Naive thymus-derived CD4-positive, alpha-beta T cell (primary cell): Measurements from ENCODE around the gene SVIL. TPM values are rescaled to one million over a fixed set of nuclear protein-coding genes. Genes with fewer than 3 reads are reported as not detected.

Experiments
- ATAC-seq: fragments of 150-1000 bp; cut with Tn5 transposase; 2 replicates; pipeline ENCODE4 v1.10.0; 2021; ENCODE audit warnings: mild to moderate bottlenecking, moderate library complexity
- CTCF ChIA-PET: fragments of 350-600 bp; sonication (Branson Sonifier 250); formaldehyde crosslinking; loops from one replicate; lab custom pipeline; 2021; ENCODE audit warnings: antibody characterized with exemption; lab: Charles Lee
- POLR2A ChIA-PET: fragments of 350-600 bp; sonication (Branson Sonifier 250); formaldehyde crosslinking; loops from one replicate; lab custom pipeline; 2021; ENCODE audit warnings: antibody characterized with exemption, inconsistent platforms; lab: Charles Lee
- DNase-seq, 9 donors: peaks; one replicate each; pipeline versions ENCODE4 v3.0.0 to v3.0.0-alpha.2; 2020 to 2022; ENCODE audit warnings: mixed read lengths in 1 of 9
- H3K27ac ChIP-seq: one replicate; pipeline ENCODE4 v1.7.0; 2013; ENCODE audit warnings: mild to moderate bottlenecking, low read depth, low read length, moderate library complexity
- H3K27me3 ChIP-seq, 2 donors: one replicate each; pipeline ENCODE4 v1.7.0; 2013; ENCODE audit warnings: low read length in 2 of 2, mild to moderate bottlenecking in 2 of 2, moderate library complexity in 2 of 2; ENCODE audit not compliant: control insufficient read depth in 2 of 2, insufficient read depth in 2 of 2
- H3K36me3 ChIP-seq, 3 experiments: 1 replicate in 2 of 3; 2 replicates in 1 of 3; pipeline ENCODE4 v1.7.0; 2013; ENCODE audit warnings: low read length in 3 of 3, mild to moderate bottlenecking in 3 of 3, moderate library complexity in 1 of 3; ENCODE audit not compliant: insufficient read depth in 3 of 3, control insufficient read depth in 2 of 3
- H3K4me1 ChIP-seq, 2 donors: one replicate each; pipeline ENCODE4 v1.7.0; 2013; ENCODE audit warnings: low read length in 2 of 2, mild to moderate bottlenecking in 2 of 2, moderate library complexity in 1 of 2; ENCODE audit not compliant: control insufficient read depth in 2 of 2, insufficient read depth in 2 of 2
- H3K4me3 ChIP-seq: 2 replicates; pipeline ENCODE4 v1.7.0; 2013; ENCODE audit warnings: mild to moderate bottlenecking, low read length
- H3K9me3 ChIP-seq, 3 experiments: 1 replicate in 2 of 3; 2 replicates in 1 of 3; pipeline ENCODE4 v1.7.0; 2013; ENCODE audit warnings: low read length in 3 of 3; ENCODE audit not compliant: control insufficient read depth in 2 of 3
- H3K27ac Mint-ChIP-seq, 9 donors: one replicate each; pipeline ENCODE4 v1.8.0; 2020 to 2022; ENCODE audit warnings: mixed read lengths in 9 of 9, mild to moderate bottlenecking in 8 of 9, moderate library complexity in 5 of 9, inconsistent platforms in 2 of 9
- H3K27me3 Mint-ChIP-seq, 5 donors: one replicate each; pipeline ENCODE4 v1.8.0; 2021 to 2022; ENCODE audit warnings: mixed read lengths in 5 of 5, mild to moderate bottlenecking in 1 of 5
- H3K36me3 Mint-ChIP-seq, 5 donors: one replicate each; pipeline ENCODE4 v1.8.0; 2020 to 2022; ENCODE audit warnings: mixed read lengths in 5 of 5, mild to moderate bottlenecking in 3 of 5, inconsistent platforms in 1 of 5
- H3K4me1 Mint-ChIP-seq, 7 donors: one replicate each; pipeline ENCODE4 v1.8.0; 2020 to 2022; ENCODE audit warnings: mixed read lengths in 7 of 7, mild to moderate bottlenecking in 3 of 7, inconsistent platforms in 1 of 7
- H3K4me3 Mint-ChIP-seq, 10 donors: one replicate each; pipeline ENCODE4 v1.8.0; 2020 to 2022; ENCODE audit warnings: mild to moderate bottlenecking in 10 of 10, mixed read lengths in 10 of 10, moderate library complexity in 6 of 10, inconsistent platforms in 2 of 10
- H3K9me3 Mint-ChIP-seq, 11 donors: one replicate each; pipeline ENCODE4 v1.8.0; 2020 to 2022; ENCODE audit warnings: mixed read lengths in 11 of 11, mild to moderate bottlenecking in 4 of 11, inconsistent platforms in 1 of 11, moderate library complexity in 1 of 11
- intact Hi-C, 2 donors: fragments of 100-400 bp; cut with micrococcal nuclease; formaldehyde crosslinking; loops; one replicate each; pipeline ENCODE4 v1.15.1; 2023
- polyA plus RNA-seq, 2 donors: library from polyadenylated mRNA; unstranded; fragments of 300-500 nt; fragmentation: Illumina TruSeq; gene quantifications; one replicate each; pipeline ENCODE4 v1.2.3, GENCODE V29; 2021
- total RNA-seq, 6 experiments: library from RNA in 5 of 6; stranded (reverse) in 5 of 6; gene quantifications; 1 replicate in 5 of 6; 2 replicates in 1 of 6; pipeline ENCODE4 v1.2.3 and lab custom pipeline; 2021 to 2026

Gene SVIL
- total and polyA plus RNA-seq, 7 experiments from 2014 or later: 8.7 to 48.9 (median 20.3) TPM

- Mint-ChIP-seq H3K27me3 (peaks cover 0 to 2% (median 0%) of the 10 kb centered on the region in 5 donors), H3K4me1 (peaks cover 0 to 5% (median 0%) of the 10 kb centered on the region in 7 donors), H3K4me3 (no peak overlapping the region), H3K36me3 (peaks cover 9 to 25% (median 16%) of the 10 kb centered on the region in 5 donors), H3K27ac (no peak overlapping the region), H3K9me3 (peaks cover 0 to 24% (median 9%) of the 10 kb centered on the region in 11 donors)
- DNase-seq (no peak), ATAC-seq (no peak)
- H3K9me3 ChIP-seq: peaks cover 0 to 8% (median 0%) of the 10 kb centered on the region in 3 experiments
- POLR2A ChIA-PET: no interaction called here
- no peak overlapping the region for H3K27ac ChIP-seq
- CTCF ChIA-PET: no interaction called here
- no peaks in the 10 kb centered on the region for H3K4me1 ChIP-seq
- intact Hi-C loops: no loop called here
- no peaks in the 10 kb centered on the region for H3K27me3 ChIP-seq
- no peak overlapping the region for H3K4me3 ChIP-seq
- no peaks in the 10 kb centered on the region for H3K36me3 ChIP-seq
Measured at GRCh38 chr10:29431711-29432110, 203.1 kb downstream of the SVIL start.

GRCh38 chr10:29430101-29430500 is 204.7 kb downstream of the SVIL start:
- POLR2A ChIA-PET: interaction anchor here (0.6 kb wide), 1 partner anchor 230 kb away, joined by 3 read pairs; no protein-coding TSS in a partner anchor
- Mint-ChIP-seq H3K27me3 (peaks cover 0 to 2% (median 0%) of the 10 kb centered on the region in 5 donors), H3K27ac (no peak overlapping the region), H3K4me1 (peaks cover 0 to 5% (median 0%) of the 10 kb centered on the region in 7 donors), H3K4me3 (no peak overlapping the region), H3K36me3 (peaks cover 9 to 14% (median 12%) of the 10 kb centered on the region in 5 donors), H3K9me3 (peaks cover 0 to 9% (median 3%) of the 10 kb centered on the region in 11 donors)
- Histone ChIP-seq H3K27ac (no peak overlapping the region), H3K4me3 (no peak overlapping the region), H3K9me3 (no peaks in the 10 kb centered on the region), H3K4me1 (no peaks in the 10 kb centered on the region), H3K27me3 (no peaks in the 10 kb centered on the region), H3K36me3 (no peaks in the 10 kb centered on the region)
- CTCF ChIA-PET: interaction anchor here (1.0 kb wide), 1 partner anchor 67 kb away, joined by 3 read pairs; no protein-coding TSS in a partner anchor
- ATAC-seq (no peak), DNase-seq (no peak)
- intact Hi-C loops: no loop called here

GRCh38 chr10:29428486-29428885 is 206.3 kb downstream of the SVIL start:
- ChIA-PET POLR2A (no interaction called here), CTCF (no interaction called here)
- Mint-ChIP-seq H3K27me3 (no peaks in the 10 kb centered on the region), H3K9me3 (peaks cover 0 to 6% (median 0%) of the 10 kb centered on the region in 11 donors), H3K4me1 (peaks cover 0 to 4% (median 0%) of the 10 kb centered on the region in 7 donors), H3K4me3 (no peak overlapping the region), H3K27ac (no peak overlapping the region), H3K36me3 (peaks cover 4 to 17% (median 8%) of the 10 kb centered on the region in 5 donors)
- Histone ChIP-seq H3K27me3 (no peaks in the 10 kb centered on the region), H3K4me3 (no peak overlapping the region), H3K36me3 (no peaks in the 10 kb centered on the region), H3K9me3 (no peaks in the 10 kb centered on the region), H3K4me1 (no peaks in the 10 kb centered on the region), H3K27ac (no peak overlapping the region)
- intact Hi-C loops: no loop called here
- DNase-seq: no peak
- ATAC-seq: no peak

- ChIA-PET POLR2A (no interaction called here), CTCF (no interaction called here)
- Histone ChIP-seq H3K4me1 (no peaks in the 10 kb centered on the region), H3K27me3 (no peaks in the 10 kb centered on the region), H3K27ac (no peak overlapping the region), H3K36me3 (no peaks in the 10 kb centered on the region), H3K4me3 (no peak overlapping the region), H3K9me3 (no peaks in the 10 kb centered on the region)
- H3K4me1 Mint-ChIP-seq: peaks cover 0 to 4% (median 0%) of the 10 kb centered on the region in 7 donors
- peaks cover 4 to 21% (median 10%) of the 10 kb centered on the region in 5 donors for H3K36me3 Mint-ChIP-seq
- no peak overlapping the region for H3K4me3 Mint-ChIP-seq
- peaks cover 0 to 5% (median 0%) of the 10 kb centered on the region in 11 donors for H3K9me3 Mint-ChIP-seq
- peak overlapping the region in 1 of 9 donors; percentile 59 for H3K27ac Mint-ChIP-seq
- no peaks in the 10 kb centered on the region for H3K27me3 Mint-ChIP-seq
- DNase-seq: no peak
- intact Hi-C loops: no loop called here
- ATAC-seq: no peak
Measured at GRCh38 chr10:29427667-29428066, 207.1 kb downstream of the SVIL start.

GRCh38 chr10:29426420-29426819 is 208.4 kb downstream of the SVIL start:
- CTCF ChIA-PET: no interaction called here
- ATAC-seq (no peak), DNase-seq (no peak)
- Histone ChIP-seq H3K4me3 (no peak overlapping the region), H3K27me3 (no peaks in the 10 kb centered on the region), H3K36me3 (peaks cover 0 to 4% (median 0%) of the 10 kb centered on the region in 3 experiments), H3K4me1 (no peaks in the 10 kb centered on the region), H3K9me3 (no peaks in the 10 kb centered on the region), H3K27ac (no peak overlapping the region)
- Mint-ChIP-seq H3K27ac (no peak overlapping the region), H3K4me1 (peaks cover 0 to 4% (median 0%) of the 10 kb centered on the region in 7 donors), H3K4me3 (no peak overlapping the region), H3K9me3 (peaks cover 0 to 5% (median 0%) of the 10 kb centered on the region in 11 donors), H3K27me3 (no peaks in the 10 kb centered on the region), H3K36me3 (peaks cover 8 to 33% (median 21%) of the 10 kb centered on the region in 5 donors)
- intact Hi-C loops: no loop called here
- POLR2A ChIA-PET: no interaction called here

- peaks cover 0 to 16% (median 0%) of the 10 kb centered on the region in 3 experiments for H3K36me3 ChIP-seq
- H3K27me3 ChIP-seq: no peaks in the 10 kb centered on the region
- DNase-seq (no peak), ATAC-seq (no peak)
- intact Hi-C loops: no loop called here
- H3K27ac ChIP-seq: no peak overlapping the region
- ChIA-PET CTCF (no interaction called here), POLR2A (no interaction called here)
- no peak overlapping the region for H3K27ac Mint-ChIP-seq
- H3K4me3 ChIP-seq: no peak overlapping the region
- peaks cover 8 to 49% (median 33%) of the 10 kb centered on the region in 5 donors for H3K36me3 Mint-ChIP-seq
- H3K4me1 Mint-ChIP-seq: peaks cover 0 to 6% (median 0%) of the 10 kb centered on the region in 7 donors
- H3K9me3 ChIP-seq: no peaks in the 10 kb centered on the region
- no peaks in the 10 kb centered on the region for H3K27me3 Mint-ChIP-seq
- no peaks in the 10 kb centered on the region for H3K4me1 ChIP-seq
- H3K4me3 Mint-ChIP-seq: no peak overlapping the region
- peaks cover 0 to 2% (median 0%) of the 10 kb centered on the region in 11 donors for H3K9me3 Mint-ChIP-seq
Measured at GRCh38 chr10:29424017-29424416, 210.8 kb downstream of the SVIL start.

- Mint-ChIP-seq H3K4me1 (peaks cover 0 to 6% (median 0%) of the 10 kb centered on the region in 7 donors), H3K27me3 (no peaks in the 10 kb centered on the region), H3K27ac (no peak overlapping the region), H3K36me3 (peaks cover 8 to 62% (median 44%) of the 10 kb centered on the region in 5 donors), H3K4me3 (no peak overlapping the region), H3K9me3 (no peaks in the 10 kb centered on the region)
- DNase-seq (no peak), ATAC-seq (no peak)
- Histone ChIP-seq H3K4me3 (no peak overlapping the region), H3K4me1 (no peaks in the 10 kb centered on the region), H3K27ac (no peak overlapping the region), H3K36me3 (peaks cover 0 to 16% (median 0%) of the 10 kb centered on the region in 3 experiments), H3K27me3 (no peaks in the 10 kb centered on the region), H3K9me3 (no peaks in the 10 kb centered on the region)
- ChIA-PET POLR2A (no interaction called here), CTCF (no interaction called here)
- intact Hi-C loops: no loop called here
Measured at GRCh38 chr10:29420744-29421143, 214.0 kb downstream of the SVIL start.
